ENCODE results near the gene RPRD1A.
A peak's percentile ranks its signal among the peaks of the same experiment; 100 is the strongest.
"Not testable (repeated sequence)": the region's sequence is repeated elsewhere in the genome, so short reads cannot be mapped to it uniquely, and the experiment has no call there.

RPRD1A gene

GRCh38 chr18:36031903-36032302 lies 35.5 kb downstream of the RPRD1A start:
- DNase-seq (ENCODE audit: low read depth, low spot score), result no peak

- DNase-seq (ENCODE audit: low read depth, low spot score), result no peak
These were observed 36.0 kb downstream of the RPRD1A start for GRCh38 chr18:36031407-36031806.

- no peak for DNase-seq (ENCODE audit: low read depth, low spot score)
These were observed 38.5 kb downstream of the RPRD1A start for GRCh38 chr18:36028859-36029258.

- DNase-seq (ENCODE audit: low read depth, low spot score), result no peak
These were observed 42.3 kb downstream of the RPRD1A start for GRCh38 chr18:36025025-36025424.

GRCh38 chr18:36024241-36024640 lies 43.1 kb downstream of the RPRD1A start:
- DNase-seq (ENCODE audit: low read depth, low spot score), result not testable (repeated sequence)

- DNase-seq (ENCODE audit: low read depth, low spot score), result no peak
These were observed 44.0 kb downstream of the RPRD1A start for GRCh38 chr18:36023336-36023735.

GRCh38 chr18:36020174-36020711 lies 47.1 kb downstream of the RPRD1A start:
- no peak for DNase-seq (ENCODE audit: low read depth, low spot score)

GRCh38 chr18:36017232-36017631 lies 50.1 kb downstream of the RPRD1A start:
- DNase-seq (ENCODE audit: low read depth, low spot score), result no peak

- DNase-seq (ENCODE audit: low read depth, low spot score), result no peak
These were observed 51.7 kb downstream of the RPRD1A start for GRCh38 chr18:36015629-36016028.

GRCh38 chr18:36012891-36013290 lies 54.5 kb downstream of the RPRD1A start:
- no peak for DNase-seq (ENCODE audit: low read depth, low spot score)

GRCh38 chr18:36009214-36009613 lies 58.1 kb downstream of the RPRD1A start:
- no peak for DNase-seq (ENCODE audit: low read depth, low spot score)

GRCh38 chr18:36006997-36007396 lies 60.4 kb downstream of the RPRD1A start:
- DNase-seq (ENCODE audit: low read depth, low spot score), result no peak

- DNase-seq (ENCODE audit: low read depth, low spot score), result no peak
These were observed 67.4 kb downstream of the RPRD1A start for GRCh38 chr18:35999925-36000324.

- DNase-seq (ENCODE audit: low read depth, low spot score), result no peak
These were observed 68.4 kb downstream of the RPRD1A start for GRCh38 chr18:35998967-35999366.

- no peak for DNase-seq (ENCODE audit: low read depth, low spot score)
These were observed 74.3 kb downstream of the RPRD1A start for GRCh38 chr18:35993013-35993412.

- no peak for DNase-seq (ENCODE audit: low read depth, low spot score)
These were observed 75.7 kb downstream of the RPRD1A start for GRCh38 chr18:35991696-35992095.

GRCh38 chr18:35983818-35984217 lies 83.5 kb downstream of the RPRD1A start:
- no peak for DNase-seq (ENCODE audit: low read depth, low spot score)

GRCh38 chr18:35983147-35983546 lies 84.2 kb downstream of the RPRD1A start:
- no peak for DNase-seq (ENCODE audit: low read depth, low spot score)

- DNase-seq (ENCODE audit: low read depth, low spot score), result no peak
These were observed 84.8 kb downstream of the RPRD1A start for GRCh38 chr18:35982409-35983114.

- DNase-seq (ENCODE audit: low read depth, low spot score), result no peak
These were observed 88.2 kb downstream of the RPRD1A start for GRCh38 chr18:35979112-35979511.

GRCh38 chr18:35974181-35974580 lies 93.2 kb downstream of the RPRD1A start:
- DNase-seq (ENCODE audit: low read depth, low spot score), result no peak

GRCh38 chr18:35973650-35974049 lies 93.7 kb downstream of the RPRD1A start:
- no peak for DNase-seq (ENCODE audit: low read depth, low spot score)

GRCh38 chr18:35972197-35973000 lies 95.0 kb downstream of the RPRD1A start, which contains the start of gene RMP24:
RMP24 (plus strand) TSS chr18:35972679.
- DNase-seq (ENCODE audit: low read depth, low spot score), result peak; percentile 88

Measured in activated CD4-positive, CD25-positive, alpha-beta regulatory T cell treated with anti-CD3 and anti-CD28 coated beads, Interleukin-2, amount 50 U/mL, for 16 hours (primary cell).